Measurements from ENCODE around the gene GRIN3A. TPM values are rescaled to one million over a fixed set of nuclear protein-coding genes. Genes with fewer than 3 reads are reported as not detected.

The GRIN3A gene
- total and polyA plus RNA-seq, 5 donors, result 0.09 to 0.31 (median 0.19) TPM; not detected in 1

GRCh38 chr9:101543098-101543735 lies 195.2 kb downstream of the GRIN3A start:
- H3K4me3 ChIP-seq (ENCODE audit: low read length), result no peak overlapping the region
- H3K27ac ChIP-seq (ENCODE audit: low read length), result no peak overlapping the region
- WGBS, result 97% methylated on average over 14 of the region's 14 CpGs
- no peaks in the 10 kb centered on the region for H3K27me3 ChIP-seq (ENCODE audit: control insufficient read depth, insufficient read depth)
- DNase-seq, result peak in 1 of 3 donors; percentile 28
- intact Hi-C loops (cut with DNase I), result no loop called here
- no peaks in the 10 kb centered on the region for H3K4me1 ChIP-seq (ENCODE audit: control insufficient read depth, insufficient read depth, low read length)
- no peaks in the 10 kb centered on the region for H3K9me3 ChIP-seq (ENCODE audit: control insufficient read depth, low read length)
- ATAC-seq, result no peak

GRCh38 chr9:101540069-101540468 lies 198.4 kb downstream of the GRIN3A start:
- H3K27ac ChIP-seq (ENCODE audit: low read length), result no peak overlapping the region
- ATAC-seq, result no peak
- no peaks in the 10 kb centered on the region for H3K9me3 ChIP-seq (ENCODE audit: control insufficient read depth, low read length)
- intact Hi-C loops (cut with DNase I), result no loop called here
- DNase-seq, result no peak
- no peaks in the 10 kb centered on the region for H3K27me3 ChIP-seq (ENCODE audit: control insufficient read depth, insufficient read depth)
- no peak overlapping the region for H3K4me3 ChIP-seq (ENCODE audit: low read length)
- no peaks in the 10 kb centered on the region for H3K4me1 ChIP-seq (ENCODE audit: control insufficient read depth, insufficient read depth, low read length)
- 96% methylated on average over 8 of the region's 8 CpGs for WGBS

GRCh38 chr9:101536938-101537337 lies 201.5 kb downstream of the GRIN3A start:
- DNase-seq (no peak), ATAC-seq (no peak)
- H3K27ac ChIP-seq (ENCODE audit: low read length), result no peak overlapping the region
- H3K9me3 ChIP-seq (ENCODE audit: control insufficient read depth, low read length), result no peaks in the 10 kb centered on the region
- intact Hi-C loops (cut with DNase I), result loop anchor here in 2 of 4 donors (10.0 kb wide), 1 partner anchor 142 kb away; the partner anchor contains the start of genes MRPL50 (in 2 of the 2) and ZNF189 (in 2 of the 2)
- no peaks in the 10 kb centered on the region for H3K27me3 ChIP-seq (ENCODE audit: control insufficient read depth, insufficient read depth)
- H3K4me1 ChIP-seq (ENCODE audit: control insufficient read depth, insufficient read depth, low read length), result no peaks in the 10 kb centered on the region
- 87% methylated on average over 2 of the region's 2 CpGs for WGBS
- no peak overlapping the region for H3K4me3 ChIP-seq (ENCODE audit: low read length)

- intact Hi-C loops (cut with DNase I), result loop anchor here in 2 of 4 donors (10.0 kb wide), 1 partner anchor 142 kb away; the partner anchor contains the start of genes MRPL50 (in 2 of the 2) and ZNF189 (in 2 of the 2)
- no peak overlapping the region for H3K4me3 ChIP-seq (ENCODE audit: low read length)
- no peak for ATAC-seq
These were observed 202.1 kb downstream of the GRIN3A start for GRCh38 chr9:101536351-101536750.

GRCh38 chr9:101533334-101534204 lies 204.9 kb downstream of the GRIN3A start, which contains the start of gene RNF20:
Gene RNF20 (plus strand): TSS chr9:101533853. CDS start chr9:101535424, 1,571 bp downstream.
- no peaks in the 10 kb centered on the region for H3K4me1 ChIP-seq (ENCODE audit: control insufficient read depth, insufficient read depth, low read length)
- H3K9me3 ChIP-seq (ENCODE audit: control insufficient read depth, low read length), result no peaks in the 10 kb centered on the region
- intact Hi-C loops (cut with DNase I), result loop anchor here in 2 of 4 donors (5.0 to 10.0 kb wide), 3 partner anchors 66 to 139 kb away; partner anchors contain the start of genes MRPL50 (in 2 of the 2) and ZNF189 (in 2 of the 2)
- peak within 1 kb of the TSS; percentile 79 for H3K4me3 ChIP-seq (ENCODE audit: low read length)
- peak; percentile 100 for DNase-seq
- peak; percentile 98 for ATAC-seq
- under 1% methylated on average over 45 of the region's 45 CpGs for WGBS
- H3K27me3 ChIP-seq (ENCODE audit: control insufficient read depth, insufficient read depth), result no peaks in the 10 kb centered on the region
- H3K27ac ChIP-seq (ENCODE audit: low read length), result peak within 1 kb of the TSS; percentile 99

More at GRCh38 chr9:101536351-101536750, 202.1 kb downstream of the GRIN3A start:
- no peaks in the 10 kb centered on the region for H3K27me3 ChIP-seq (ENCODE audit: control insufficient read depth, insufficient read depth)
- no peaks in the 10 kb centered on the region for H3K9me3 ChIP-seq (ENCODE audit: control insufficient read depth, low read length)
- no peaks in the 10 kb centered on the region for H3K4me1 ChIP-seq (ENCODE audit: control insufficient read depth, insufficient read depth, low read length)
- DNase-seq, result no peak
- no peak overlapping the region for H3K27ac ChIP-seq (ENCODE audit: low read length)

GRCh38 chr9:101530076-101530711 lies 208.3 kb downstream of the GRIN3A start:
- intact Hi-C loops (cut with DNase I), result loop anchor here in 3 of 4 donors (2.0 to 10.0 kb wide), 4 partner anchors 63 to 135 kb away; partner anchors contain the start of genes MRPL50 (in 2 of the 3) and ZNF189 (in 2 of the 3)
- ATAC-seq, result peak; percentile 46 to 59
- no peaks in the 10 kb centered on the region for H3K4me1 ChIP-seq (ENCODE audit: control insufficient read depth, insufficient read depth, low read length)
- H3K9me3 ChIP-seq (ENCODE audit: control insufficient read depth, low read length), result no peaks in the 10 kb centered on the region
- H3K27me3 ChIP-seq (ENCODE audit: control insufficient read depth, insufficient read depth), result no peaks in the 10 kb centered on the region
- no peak overlapping the region for H3K27ac ChIP-seq (ENCODE audit: low read length)
- no peak overlapping the region for H3K4me3 ChIP-seq (ENCODE audit: low read length)
- 18% methylated on average over 6 of the region's 6 CpGs for WGBS
- peak; percentile 42 to 70 (median 68) for DNase-seq

- intact Hi-C loops (cut with DNase I), result loop anchor here in 2 of 4 donors (5.0 kb wide), 2 partner anchors 66 to 71 kb away; no protein-coding TSS in a partner anchor
- no peaks in the 10 kb centered on the region for H3K4me1 ChIP-seq (ENCODE audit: control insufficient read depth, insufficient read depth, low read length)
These were observed 210.4 kb downstream of the GRIN3A start for GRCh38 chr9:101528015-101528414.

GRCh38 chr9:101527066-101527465 lies 211.4 kb downstream of the GRIN3A start:
- H3K4me3 ChIP-seq (ENCODE audit: low read length), result no peak overlapping the region
- DNase-seq (no peak), ATAC-seq (no peak)
- H3K27ac ChIP-seq (ENCODE audit: low read length), result no peak overlapping the region
- no peaks in the 10 kb centered on the region for H3K9me3 ChIP-seq (ENCODE audit: control insufficient read depth, low read length)
- WGBS, result 61% methylated on average over 6 of the region's 6 CpGs
- H3K4me1 ChIP-seq (ENCODE audit: control insufficient read depth, insufficient read depth, low read length), result no peaks in the 10 kb centered on the region
- intact Hi-C loops (cut with DNase I), result loop anchor here in 2 of 4 donors (5.0 kb wide), 2 partner anchors 65 to 70 kb away; no protein-coding TSS in a partner anchor
- no peaks in the 10 kb centered on the region for H3K27me3 ChIP-seq (ENCODE audit: control insufficient read depth, insufficient read depth)

More at GRCh38 chr9:101528015-101528414, 210.4 kb downstream of the GRIN3A start:
- ATAC-seq (no peak), DNase-seq (no peak)
- Histone ChIP-seq H3K4me3 (ENCODE audit: low read length) (no peak overlapping the region), H3K27ac (ENCODE audit: low read length) (no peak overlapping the region), H3K27me3 (ENCODE audit: control insufficient read depth, insufficient read depth) (no peaks in the 10 kb centered on the region), H3K9me3 (ENCODE audit: control insufficient read depth, low read length) (no peaks in the 10 kb centered on the region)

GRCh38 chr9:101524371-101524770 lies 214.1 kb downstream of the GRIN3A start:
- peak in 1 of 3 donors; percentile 19 for DNase-seq
- ATAC-seq, result no peak
- 83% methylated on average over 6 of the region's 6 CpGs for WGBS
- no peak overlapping the region for H3K27ac ChIP-seq (ENCODE audit: low read length)
- H3K4me1 ChIP-seq (ENCODE audit: control insufficient read depth, insufficient read depth, low read length), result no peaks in the 10 kb centered on the region
- no peaks in the 10 kb centered on the region for H3K9me3 ChIP-seq (ENCODE audit: control insufficient read depth, low read length)
- intact Hi-C loops (cut with DNase I), result no loop called here
- no peak overlapping the region for H3K4me3 ChIP-seq (ENCODE audit: low read length)
- H3K27me3 ChIP-seq (ENCODE audit: control insufficient read depth, insufficient read depth), result no peaks in the 10 kb centered on the region

All from right cardiac atrium (tissue), 5 donors.